Activated CD4-positive, alpha-beta T cell treated with anti-CD3 and anti-CD28 coated beads for 48 hours (primary cell): ENCODE data around the gene CENPP.

Experiments used
- DNase-seq: peaks from one replicate; pipeline ENCODE4 v3.0.0-alpha.2; 2020

The CENPP gene

GRCh38 chr9:92644278-92644677 lies 318.5 kb downstream of the CENPP start:
- DNase-seq, result no peak

- no peak for DNase-seq
Measured at GRCh38 chr9:92645041-92645440, 319.3 kb downstream of the CENPP start.

GRCh38 chr9:92647671-92648473 lies 322.1 kb downstream of the CENPP start:
- DNase-seq, result no peak

- DNase-seq, result no peak
Measured at GRCh38 chr9:92648474-92648971, 322.8 kb downstream of the CENPP start.

- no peak for DNase-seq
Measured at GRCh38 chr9:92649007-92649406, 323.3 kb downstream of the CENPP start.

- DNase-seq, result no peak
Measured at GRCh38 chr9:92650296-92650695, 324.5 kb downstream of the CENPP start.

- no peak for DNase-seq
Measured at GRCh38 chr9:92650839-92651621, 325.3 kb downstream of the CENPP start.

GRCh38 chr9:92652461-92652860 lies 326.7 kb downstream of the CENPP start:
- no peak for DNase-seq

GRCh38 chr9:92654481-92655301 lies 328.9 kb downstream of the CENPP start:
- no peak for DNase-seq

- DNase-seq, result no peak
Measured at GRCh38 chr9:92655366-92655765, 329.6 kb downstream of the CENPP start.

GRCh38 chr9:92655896-92656536 lies 330.3 kb downstream of the CENPP start:
- no peak for DNase-seq

GRCh38 chr9:92656537-92656925 lies 330.8 kb downstream of the CENPP start:
- no peak for DNase-seq

- no peak for DNase-seq
Measured at GRCh38 chr9:92657296-92658094, 331.7 kb downstream of the CENPP start.

GRCh38 chr9:92658176-92658575 lies 332.4 kb downstream of the CENPP start:
- no peak for DNase-seq

GRCh38 chr9:92658611-92659010 lies 332.9 kb downstream of the CENPP start:
- no peak for DNase-seq

- DNase-seq, result no peak
Measured at GRCh38 chr9:92659601-92660000, 333.8 kb downstream of the CENPP start.

- DNase-seq, result no peak
Measured at GRCh38 chr9:92660266-92660665, 334.5 kb downstream of the CENPP start.

- DNase-seq, result no peak
Measured at GRCh38 chr9:92661127-92661526, 335.4 kb downstream of the CENPP start.

- DNase-seq, result no peak
Measured at GRCh38 chr9:92661743-92662142, 336.0 kb downstream of the CENPP start.

GRCh38 chr9:92663126-92663525 lies 337.4 kb downstream of the CENPP start:
- no peak for DNase-seq

GRCh38 chr9:92663951-92664350 lies 338.2 kb downstream of the CENPP start:
- no peak for DNase-seq
